Lower lobe of right lung (tissue), 2 donors: Measurements from ENCODE around the gene RETREG2. TPM values are rescaled to one million over a fixed set of nuclear protein-coding genes. Genes with fewer than 3 reads are reported as not detected.

ENCODE experiments used
- ATAC-seq, 2 donors: fragments of 200-7000 bp; cut with Tn5 transposase; one replicate each; pipeline ENCODE4 v1.9.1; 2020 to 2022; ENCODE audit warnings: mild to moderate bottlenecking in 2 of 2, moderate library complexity in 2 of 2
- DNase-seq: peaks from one replicate; pipeline ENCODE4 v3.0.0-alpha.2; 2020
- H3K27ac ChIP-seq: fragments of 200-600 bp; one replicate; pipeline ENCODE4 v1.8.0; 2022
- H3K27me3 ChIP-seq: fragments of 200-600 bp; one replicate; pipeline ENCODE4 v1.8.0; 2022; ENCODE audit warnings: low read depth
- H3K36me3 ChIP-seq: fragments of 200-600 bp; one replicate; pipeline ENCODE4 v1.8.0; 2022; ENCODE audit warnings: mild to moderate bottlenecking
- H3K4me1 ChIP-seq: fragments of 200-600 bp; one replicate; pipeline ENCODE4 v1.8.0; 2022
- H3K4me3 ChIP-seq: fragments of 200-600 bp; one replicate; pipeline ENCODE4 v1.8.0; 2022; ENCODE audit warnings: mild to moderate bottlenecking
- H3K9me3 ChIP-seq: fragments of 200-600 bp; one replicate; pipeline ENCODE4 v1.8.0; 2022
- CTCF ChIP-seq: fragments of 200-600 bp; IDR thresholded peaks from one replicate; pipeline ENCODE4 v1.8.0; 2022; ENCODE audit warnings: antibody characterized with exemption, mild to moderate bottlenecking
- intact Hi-C: fragments of 100-400 bp; cut with DNase I; formaldehyde crosslinking; loops from one replicate; pipeline ENCODE4 v1.11.0; 2022
- total RNA-seq: library from RNA; stranded (reverse); fragmentation: NEBNext Ultra II Directional; extraction: Animal tissue kit (Norgen Biotek cat#: 25700); gene quantifications from one replicate; pipeline ENCODE4 v1.2.1, GENCODE V29; 2021
- donor health status: DM: no; HTN: yes; CAD: no; lungs with severe emphysema.

Gene RETREG2
- total RNA-seq, 1 donor from 2014 or later = 82.3 TPM

- Histone ChIP-seq H3K4me3 (no peak overlapping the region), H3K36me3 (peaks cover 46% of the 10 kb centered on the region), H3K27me3 (no peaks in the 10 kb centered on the region), H3K9me3 (no peaks in the 10 kb centered on the region), H3K27ac (no peak overlapping the region), H3K4me1 (peaks cover 14% of the 10 kb centered on the region)
- DNase-seq = no peak
- ATAC-seq = no peak
- intact Hi-C loops = no loop called here
- no peak for TF ChIP-seq CTCF
Measured at GRCh38 chr2:219157396-219157795, 20.7 kb upstream of the RETREG2 start.

- DNase-seq (no peak), ATAC-seq (no peak)
- TF ChIP-seq CTCF = no peak
- Histone ChIP-seq H3K9me3 (no peaks in the 10 kb centered on the region), H3K4me3 (no peak overlapping the region), H3K27me3 (no peaks in the 10 kb centered on the region), H3K27ac (no peak overlapping the region), H3K4me1 (peaks cover 14% of the 10 kb centered on the region), H3K36me3 (peaks cover 40% of the 10 kb centered on the region)
- intact Hi-C loops = no loop called here
Measured at GRCh38 chr2:219158025-219158424, 20.1 kb upstream of the RETREG2 start.

GRCh38 chr2:219158586-219158985 is 19.5 kb upstream of the RETREG2 start:
- Histone ChIP-seq H3K27me3 (no peaks in the 10 kb centered on the region), H3K4me1 (peaks cover 14% of the 10 kb centered on the region), H3K36me3 (peaks cover 34% of the 10 kb centered on the region), H3K9me3 (no peaks in the 10 kb centered on the region), H3K4me3 (no peak overlapping the region), H3K27ac (no peak overlapping the region)
- no peak for ATAC-seq
- intact Hi-C loops = no loop called here
- no peak for DNase-seq
- no peak for TF ChIP-seq CTCF

GRCh38 chr2:219159771-219160185 is 18.3 kb upstream of the RETREG2 start:
- ATAC-seq (no peak), DNase-seq (no peak)
- H3K4me3 ChIP-seq = peak overlapping the region; percentile 73
- peak overlapping the region; percentile 91 for H3K27ac ChIP-seq
- intact Hi-C loops = no loop called here
- H3K9me3 ChIP-seq = no peaks in the 10 kb centered on the region
- H3K4me1 ChIP-seq = peaks cover 14% of the 10 kb centered on the region
- no peak for TF ChIP-seq CTCF
- H3K36me3 ChIP-seq = peaks cover 25% of the 10 kb centered on the region
- no peaks in the 10 kb centered on the region for H3K27me3 ChIP-seq

- Histone ChIP-seq H3K36me3 (peaks cover 23% of the 10 kb centered on the region), H3K27ac (peak within 1 kb of the TSS; percentile 91), H3K4me3 (peak within 1 kb of the TSS; percentile 73), H3K27me3 (no peaks in the 10 kb centered on the region), H3K4me1 (peaks cover 14% of the 10 kb centered on the region), H3K9me3 (no peaks in the 10 kb centered on the region)
- intact Hi-C loops = no loop called here
- DNase-seq (peak; percentile 99), ATAC-seq (peak; percentile 98)
- peak; percentile 100 for TF ChIP-seq CTCF
Measured at GRCh38 chr2:219160186-219161017, 17.7 kb upstream of the RETREG2 start, which contains the start of gene NHEJ1. TSS of gene NHEJ1 (minus strand) at chr2:219160815. CDS start at chr2:219158362, 2,453 bp downstream.
